ENCODE results near the gene IFNG-AS1. TPM values are rescaled to one million over a fixed set of nuclear protein-coding genes. Genes with fewer than 3 reads are reported as not detected.
A peak's percentile ranks its signal among the peaks of the same experiment; 100 is the strongest.

Gene IFNG-AS1
- total RNA-seq, 1 donor, result under 0.01 TPM

GRCh38 chr12:67958187-67958586, 31.1 kb upstream of the IFNG-AS1 start:
- no peak overlapping the region for H3K27ac ChIP-seq (ENCODE audit: low read depth, low read length)
- no peak for DNase-seq (ENCODE audit: insufficient read length, low spot score, missing footprints)
- H2AFZ ChIP-seq (ENCODE audit: low read length), result no peak overlapping the region
- H3K79me2 ChIP-seq (ENCODE audit: insufficient read depth, low read length), result no peaks in the 10 kb centered on the region
- no peaks in the 10 kb centered on the region for H3K9me3 ChIP-seq (ENCODE audit: low read depth, low read length)
- no peaks in the 10 kb centered on the region for H3K4me1 ChIP-seq (ENCODE audit: insufficient read depth, low read length)
- H3K27me3 ChIP-seq (ENCODE audit: insufficient read depth, low read length), result peaks cover 4% of the 10 kb centered on the region
- H3K4me2 ChIP-seq (ENCODE audit: insufficient read depth, low read length), result no peak overlapping the region
- no peak overlapping the region for H3K4me3 ChIP-seq (ENCODE audit: insufficient read depth, low read length)
- no peaks in the 10 kb centered on the region for H4K20me1 ChIP-seq (ENCODE audit: insufficient read depth, low read length)
- TF ChIP-seq CTCF (IDR thresholded peaks at IDR 0.05; ENCODE audit: extremely low read depth, low read depth, low read length), result no peak
- no peaks in the 10 kb centered on the region for H3K36me3 ChIP-seq (ENCODE audit: insufficient read depth, low read length)

GRCh38 chr12:67964456-67964855, 24.8 kb upstream of the IFNG-AS1 start:
- H3K27me3 ChIP-seq (ENCODE audit: insufficient read depth, low read length), result peaks cover 8% of the 10 kb centered on the region
- H2AFZ ChIP-seq (ENCODE audit: low read length), result no peak overlapping the region
- H3K36me3 ChIP-seq (ENCODE audit: insufficient read depth, low read length), result no peaks in the 10 kb centered on the region
- no peaks in the 10 kb centered on the region for H4K20me1 ChIP-seq (ENCODE audit: insufficient read depth, low read length)
- H3K79me2 ChIP-seq (ENCODE audit: insufficient read depth, low read length), result no peaks in the 10 kb centered on the region
- H3K9me3 ChIP-seq (ENCODE audit: low read depth, low read length), result no peaks in the 10 kb centered on the region
- no peak for TF ChIP-seq CTCF (IDR thresholded peaks at IDR 0.05; ENCODE audit: extremely low read depth, low read depth, low read length)
- H3K4me2 ChIP-seq (ENCODE audit: insufficient read depth, low read length), result peak overlapping the region; percentile 7
- no peak overlapping the region for H3K4me3 ChIP-seq (ENCODE audit: insufficient read depth, low read length)
- H3K4me1 ChIP-seq (ENCODE audit: insufficient read depth, low read length), result no peaks in the 10 kb centered on the region
- H3K27ac ChIP-seq (ENCODE audit: low read depth, low read length), result no peak overlapping the region
- no peak for DNase-seq (ENCODE audit: insufficient read length, low spot score, missing footprints)

- TF ChIP-seq CTCF (IDR thresholded peaks at IDR 0.05; ENCODE audit: extremely low read depth, low read depth, low read length), result no peak
- no peaks in the 10 kb centered on the region for H3K4me1 ChIP-seq (ENCODE audit: insufficient read depth, low read length)
Measured at GRCh38 chr12:67966560-67966959, 22.7 kb upstream of the IFNG-AS1 start.

GRCh38 chr12:67968321-67968720, 20.9 kb upstream of the IFNG-AS1 start:
- no peaks in the 10 kb centered on the region for H4K20me1 ChIP-seq (ENCODE audit: insufficient read depth, low read length)

More at GRCh38 chr12:67966560-67966959, 22.7 kb upstream of the IFNG-AS1 start:
- no peaks in the 10 kb centered on the region for H4K20me1 ChIP-seq (ENCODE audit: insufficient read depth, low read length)
- peaks cover 6% of the 10 kb centered on the region for H3K27me3 ChIP-seq (ENCODE audit: insufficient read depth, low read length)
- no peak overlapping the region for H2AFZ ChIP-seq (ENCODE audit: low read length)
- H3K4me2 ChIP-seq (ENCODE audit: insufficient read depth, low read length), result no peak overlapping the region
- no peaks in the 10 kb centered on the region for H3K79me2 ChIP-seq (ENCODE audit: insufficient read depth, low read length)
- no peak overlapping the region for H3K4me3 ChIP-seq (ENCODE audit: insufficient read depth, low read length)
- DNase-seq (ENCODE audit: insufficient read length, low spot score, missing footprints), result no peak
- no peaks in the 10 kb centered on the region for H3K9me3 ChIP-seq (ENCODE audit: low read depth, low read length)
- no peak overlapping the region for H3K27ac ChIP-seq (ENCODE audit: low read depth, low read length)
- H3K36me3 ChIP-seq (ENCODE audit: insufficient read depth, low read length), result no peaks in the 10 kb centered on the region

More at GRCh38 chr12:67968321-67968720, 20.9 kb upstream of the IFNG-AS1 start:
- no peaks in the 10 kb centered on the region for H3K4me1 ChIP-seq (ENCODE audit: insufficient read depth, low read length)
- no peak for DNase-seq (ENCODE audit: insufficient read length, low spot score, missing footprints)
- H3K4me3 ChIP-seq (ENCODE audit: insufficient read depth, low read length), result no peak overlapping the region
- H3K27me3 ChIP-seq (ENCODE audit: insufficient read depth, low read length), result peaks cover 6% of the 10 kb centered on the region
- H3K27ac ChIP-seq (ENCODE audit: low read depth, low read length), result no peak overlapping the region
- no peaks in the 10 kb centered on the region for H3K79me2 ChIP-seq (ENCODE audit: insufficient read depth, low read length)
- TF ChIP-seq CTCF (IDR thresholded peaks at IDR 0.05; ENCODE audit: extremely low read depth, low read depth, low read length), result no peak
- no peaks in the 10 kb centered on the region for H3K9me3 ChIP-seq (ENCODE audit: low read depth, low read length)
- H3K36me3 ChIP-seq (ENCODE audit: insufficient read depth, low read length), result no peaks in the 10 kb centered on the region
- H3K4me2 ChIP-seq (ENCODE audit: insufficient read depth, low read length), result no peak overlapping the region
- H2AFZ ChIP-seq (ENCODE audit: low read length), result no peak overlapping the region
